GM10248 (cell line): ENCODE results near the gene AKR7A2.

Source experiments
- CTCF ChIA-PET: fragments of 300-600 bp; sonication (Branson Sonifier 250); formaldehyde crosslinking; extraction: SDS; loops from one replicate; lab custom pipeline; 2021; ENCODE audit warnings: antibody characterized with exemption; lab: Yijun Ruan, JAX
- POLR2A ChIA-PET: fragments of 350-650 bp; sonication (Branson Sonifier 250); formaldehyde crosslinking; extraction: SDS; loops from one replicate; lab custom pipeline; 2020; ENCODE audit warnings: antibody characterized with exemption; lab: Yijun Ruan, JAX
- DNase-seq: peaks from one replicate; pipeline ENCODE4 v3.0.0; 2012; ENCODE audit errors: extremely low spot score
- TF ChIP-seq, protein P1 (sequence below): IDR thresholded peaks from 2 replicates; pipeline ENCODE4 v1.5.1; 2012; ENCODE audit warnings: mild to moderate bottlenecking, low read depth; ENCODE audit errors: extremely low read depth, missing control alignments, control extremely low read depth

AKR7A2 gene

DNA sequence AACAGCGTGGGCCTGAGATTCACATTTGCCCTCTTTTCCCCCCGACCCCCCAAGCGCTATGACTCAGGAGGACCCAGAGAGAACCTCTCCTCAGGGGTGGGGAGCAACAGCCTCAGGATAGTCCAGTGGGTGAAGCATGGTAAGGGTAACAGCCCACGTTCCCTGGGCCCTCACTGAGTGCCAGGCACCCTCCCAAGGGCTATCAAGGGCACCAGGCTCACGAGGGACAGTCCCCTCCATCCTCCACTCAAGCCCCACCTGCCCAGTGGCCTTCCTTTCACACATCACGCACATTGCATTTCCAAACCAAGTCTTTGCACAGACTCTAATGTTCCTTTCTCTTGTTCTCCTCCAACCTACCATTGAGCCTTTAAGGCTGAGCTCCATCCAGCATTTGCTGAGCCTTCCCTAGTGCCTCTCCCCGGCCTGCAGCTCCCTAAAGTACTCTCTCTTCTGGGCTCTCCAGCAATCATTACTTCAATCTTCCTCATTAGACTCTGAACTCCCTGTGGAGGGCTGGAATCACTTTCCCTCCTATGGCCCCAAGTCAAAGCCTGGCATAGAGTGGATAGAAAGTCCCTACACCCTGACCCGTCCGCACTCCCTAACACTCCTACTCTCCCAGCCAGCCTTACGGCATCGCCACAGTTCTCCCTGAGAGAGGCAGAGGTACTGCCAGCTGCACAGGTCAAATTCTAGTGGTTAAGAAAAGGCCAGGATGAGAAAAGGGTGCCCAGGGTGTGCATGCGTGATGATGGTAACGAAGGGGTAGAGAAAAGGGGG lies 1.0 kb downstream of the AKR7A2 start:
- TF ChIP-seq, protein P1, sequence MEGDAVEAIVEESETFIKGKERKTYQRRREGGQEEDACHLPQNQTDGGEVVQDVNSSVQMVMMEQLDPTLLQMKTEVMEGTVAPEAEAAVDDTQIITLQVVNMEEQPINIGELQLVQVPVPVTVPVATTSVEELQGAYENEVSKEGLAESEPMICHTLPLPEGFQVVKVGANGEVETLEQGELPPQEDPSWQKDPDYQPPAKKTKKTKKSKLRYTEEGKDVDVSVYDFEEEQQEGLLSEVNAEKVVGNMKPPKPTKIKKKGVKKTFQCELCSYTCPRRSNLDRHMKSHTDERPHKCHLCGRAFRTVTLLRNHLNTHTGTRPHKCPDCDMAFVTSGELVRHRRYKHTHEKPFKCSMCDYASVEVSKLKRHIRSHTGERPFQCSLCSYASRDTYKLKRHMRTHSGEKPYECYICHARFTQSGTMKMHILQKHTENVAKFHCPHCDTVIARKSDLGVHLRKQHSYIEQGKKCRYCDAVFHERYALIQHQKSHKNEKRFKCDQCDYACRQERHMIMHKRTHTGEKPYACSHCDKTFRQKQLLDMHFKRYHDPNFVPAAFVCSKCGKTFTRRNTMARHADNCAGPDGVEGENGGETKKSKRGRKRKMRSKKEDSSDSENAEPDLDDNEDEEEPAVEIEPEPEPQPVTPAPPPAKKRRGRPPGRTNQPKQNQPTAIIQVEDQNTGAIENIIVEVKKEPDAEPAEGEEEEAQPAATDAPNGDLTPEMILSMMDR, result no peak
- POLR2A ChIA-PET, result no interaction called here
- DNase-seq, result peak; percentile 21
- CTCF ChIA-PET, result interaction anchor here (2.9 kb wide), 1 partner anchor 31 kb away, joined by 11 read pairs; no protein-coding TSS in a partner anchor

- CTCF ChIA-PET, result interaction anchor here (0.7 kb wide), 1 partner anchor 446 kb away, joined by 3 read pairs; no protein-coding TSS in a partner anchor
- TF ChIP-seq, protein P1, result no peak
- POLR2A ChIA-PET, result no interaction called here
- no peak for DNase-seq
Observed at GRCh38 chr1:19310061-19310460, 1.9 kb downstream of the AKR7A2 start.

- TF ChIP-seq, protein P1, result no peak
- POLR2A ChIA-PET, result no interaction called here
- CTCF ChIA-PET, result no interaction called here
- DNase-seq, result no peak
Observed at GRCh38 chr1:19309123-19309813, 2.7 kb downstream of the AKR7A2 start.

- DNase-seq, result no peak
- ChIA-PET POLR2A (no interaction called here), CTCF (no interaction called here)
- TF ChIP-seq, protein P1, result no peak
Observed at GRCh38 chr1:19308509-19308907, 3.4 kb downstream of the AKR7A2 start.

- TF ChIP-seq, protein P1, result no peak
- ChIA-PET POLR2A (no interaction called here), CTCF (no interaction called here)
- no peak for DNase-seq
Observed at GRCh38 chr1:19307794-19308508, 4.0 kb downstream of the AKR7A2 start.

DNA sequence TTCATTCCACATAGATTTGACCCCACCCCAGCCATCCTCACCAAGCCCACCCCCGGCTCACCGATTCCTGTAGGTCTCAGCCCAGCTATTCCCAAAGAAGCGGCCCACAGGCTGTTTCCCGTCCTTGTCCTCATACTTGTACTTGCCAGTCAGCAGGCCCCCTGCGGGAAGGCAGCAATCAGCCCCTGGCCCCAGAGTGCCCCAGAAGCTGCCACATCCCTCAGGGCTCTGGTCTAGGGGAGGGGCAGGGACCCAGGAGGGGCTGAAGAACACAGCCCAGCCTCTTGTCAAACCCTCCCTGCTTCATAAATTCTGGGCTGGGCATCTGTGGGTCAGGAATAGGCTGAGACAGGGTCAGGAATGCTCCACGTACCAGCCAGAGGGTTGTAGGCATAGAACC lies 5.0 kb downstream of the AKR7A2 start:
- POLR2A ChIA-PET, result no interaction called here
- TF ChIP-seq, protein P1, result no peak
- CTCF ChIA-PET, result no interaction called here

More for the DNA sequence above, 5.0 kb downstream of the AKR7A2 start:
- DNase-seq, result no peak
